Adipose tissue (tissue), 3 donors: ENCODE data around the gene ELOVL6. TPM values are rescaled to one million over a fixed set of nuclear protein-coding genes. Genes with fewer than 3 reads are reported as not detected.
"Not testable (repeated sequence)": the region's sequence is repeated elsewhere in the genome, so short reads cannot be mapped to it uniquely, and the experiment has no call there.

Experiments used
- H3K27ac ChIP-seq: one replicate; pipeline ENCODE4 v1.5.1; 2013; ENCODE audit warnings: low read depth, low read length
- WGBS, 3 donors: extraction: QIAGEN DNeasy Blood & Tissue Kit; methylation state at CpG; one replicate each; pipeline ENCODE4 v1.1.7; 2013; 5-methylcytosine and 5-hydroxymethylcytosine counted together
- polyA plus RNA-seq, 3 donors: library from polyadenylated mRNA; stranded (reverse); fragments of 200-250 nt; gene quantifications; one replicate each; pipeline ENCODE4 v1.2.3, GENCODE V29; 2013
- donor health status: healthy with polysubstance abuse.
- donor health status: Bipolar disorder and iron deficiency.
- donor health status: healthy.

Gene ELOVL6
- polyA plus RNA-seq, 3 donors, result 4.2 to 13.8 (median 4.3) TPM

- no peak overlapping the region for H3K27ac ChIP-seq
- 83 to 88% (median 83%) methylated on average over 2 of the region's 2 CpGs for WGBS, 3 donors
These were observed 93.8 kb downstream of the ELOVL6 start for GRCh38 chr4:110104661-110105060.

GRCh38 chr4:110099638-110100037, 98.8 kb downstream of the ELOVL6 start:
- no peak overlapping the region for H3K27ac ChIP-seq

- WGBS, 3 donors, result 89 to 100% (median 94%) methylated on average over 1 of the region's 1 CpG
- H3K27ac ChIP-seq, result no peak overlapping the region
These were observed 102.0 kb downstream of the ELOVL6 start for GRCh38 chr4:110096405-110096804.

- H3K27ac ChIP-seq, result no peak overlapping the region
- WGBS, 3 donors, result 89 to 93% (median 91%) methylated on average over 4 of the region's 4 CpGs
These were observed 105.8 kb downstream of the ELOVL6 start for GRCh38 chr4:110092646-110093045.

GRCh38 chr4:110091434-110092140, 106.8 kb downstream of the ELOVL6 start:
- WGBS, 3 donors, result 68 to 87% (median 84%) methylated on average over 6 of the region's 6 CpGs
- H3K27ac ChIP-seq, result no peak overlapping the region

GRCh38 chr4:110088670-110089069, 109.7 kb downstream of the ELOVL6 start:
- WGBS, 3 donors, result 58 to 83% (median 60%) methylated on average over 4 of the region's 4 CpGs
- no peak overlapping the region for H3K27ac ChIP-seq

- WGBS, 3 donors, result 55 to 65% (median 56%) methylated on average over 4 of the region's 4 CpGs
- H3K27ac ChIP-seq, result no peak overlapping the region
These were observed 111.2 kb downstream of the ELOVL6 start for GRCh38 chr4:110087070-110087708.

- no peak overlapping the region for H3K27ac ChIP-seq
- WGBS, 3 donors, result 36 to 96% (median 48%) methylated on average over 1 of the region's 1 CpG
These were observed 113.3 kb downstream of the ELOVL6 start for GRCh38 chr4:110085131-110085530.

- H3K27ac ChIP-seq, result no peak overlapping the region
- 74 to 96% (median 84%) methylated on average over 3 of the region's 3 CpGs for WGBS, 3 donors
These were observed 114.3 kb downstream of the ELOVL6 start for GRCh38 chr4:110084154-110084553.

GRCh38 chr4:110078148-110078547, 120.3 kb downstream of the ELOVL6 start:
- 84 to 90% (median 89%) methylated on average over 2 of the region's 2 CpGs for WGBS, 3 donors
- H3K27ac ChIP-seq, result not testable (repeated sequence)

GRCh38 chr4:110076828-110077227, 121.6 kb downstream of the ELOVL6 start:
- not testable (repeated sequence) for H3K27ac ChIP-seq
- WGBS, 3 donors, result 92 to 96% (median 93%) methylated on average over 11 of the region's 11 CpGs

- WGBS, 3 donors, result 93 to 100% (median 100%) methylated on average over 1 of the region's 1 CpG
- no peak overlapping the region for H3K27ac ChIP-seq
These were observed 122.5 kb downstream of the ELOVL6 start for GRCh38 chr4:110075891-110076290.

GRCh38 chr4:110075083-110075738, 123.2 kb downstream of the ELOVL6 start:
- no peak overlapping the region for H3K27ac ChIP-seq

- H3K27ac ChIP-seq, result no peak overlapping the region
- WGBS, 3 donors, result 70 to 78% (median 72%) methylated on average over 4 of the region's 4 CpGs
These were observed 123.8 kb downstream of the ELOVL6 start for GRCh38 chr4:110074570-110074969.

- WGBS, 3 donors, result 31 to 74% (median 56%) methylated on average over 10 of the region's 10 CpGs
These were observed 125.2 kb downstream of the ELOVL6 start for GRCh38 chr4:110073053-110073845.

GRCh38 chr4:110071466-110071865, 126.9 kb downstream of the ELOVL6 start:
- no peak overlapping the region for H3K27ac ChIP-seq

More at GRCh38 chr4:110073053-110073845, 125.2 kb downstream of the ELOVL6 start:
- H3K27ac ChIP-seq, result no peak overlapping the region

GRCh38 chr4:110068248-110068647, 130.2 kb downstream of the ELOVL6 start:
- H3K27ac ChIP-seq, result no peak overlapping the region
- WGBS, 3 donors, result 83 to 86% (median 85%) methylated on average over 8 of the region's 8 CpGs

More at GRCh38 chr4:110071466-110071865, 126.9 kb downstream of the ELOVL6 start:
- 77 to 80% (median 78%) methylated on average over 6 of the region's 6 CpGs for WGBS, 3 donors

GRCh38 chr4:110064934-110065333, 133.5 kb downstream of the ELOVL6 start:
- 58 to 88% (median 87%) methylated on average over 2 of the region's 2 CpGs for WGBS, 3 donors
- H3K27ac ChIP-seq, result no peak overlapping the region

GRCh38 chr4:110064295-110064694, 134.1 kb downstream of the ELOVL6 start:
- no peak overlapping the region for H3K27ac ChIP-seq
- 55 to 95% (median 85%) methylated on average over 1 of the region's 1 CpG for WGBS, 3 donors
